ENCODE data around the gene TSPEAR. TPM values are rescaled to one million over a fixed set of nuclear protein-coding genes. Genes with fewer than 3 reads are reported as not detected.

The TSPEAR gene
- total RNA-seq, 2 experiments from 2014 or later = not detected

DNA sequence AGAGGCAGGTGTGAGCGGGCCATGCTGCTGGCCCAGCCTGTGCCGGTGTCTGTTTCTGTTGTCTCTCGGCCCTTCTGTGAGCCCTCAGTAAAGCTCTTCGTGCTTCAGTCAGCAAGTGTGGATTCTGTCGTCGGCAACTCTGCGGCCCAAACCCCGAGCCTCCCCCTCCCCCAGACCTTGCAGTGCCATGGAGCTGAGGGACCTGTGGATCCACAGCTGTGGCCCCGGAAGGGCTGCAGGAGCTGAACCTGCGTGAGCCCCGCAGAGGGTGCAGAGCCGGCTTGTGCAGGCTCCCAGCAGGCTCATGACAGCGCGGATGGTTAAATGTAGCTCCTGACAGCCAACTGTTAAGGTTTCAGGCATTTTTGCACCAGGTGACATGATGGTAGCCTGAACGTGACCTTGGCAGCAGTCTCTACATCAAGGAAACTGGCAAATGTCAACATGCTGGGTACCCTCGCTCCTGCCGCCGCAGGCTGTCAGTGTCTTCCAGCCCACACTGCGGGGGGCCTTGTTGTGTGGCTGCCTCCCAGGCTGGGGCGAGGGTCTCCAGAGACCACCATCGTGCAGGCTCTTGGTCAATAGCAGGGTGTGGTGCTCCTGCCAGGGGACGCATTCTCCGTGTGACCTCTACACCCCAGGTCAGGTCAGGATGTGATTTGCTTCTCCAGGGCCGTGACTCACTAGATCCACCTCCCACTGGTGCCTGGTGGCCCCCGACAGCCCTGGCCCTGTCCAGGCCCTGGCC lies 249.1 kb downstream of the TSPEAR start:
- intact Hi-C loops (cut with micrococcal nuclease; ENCODE audit: unreplicated experiment) = no loop called here
- Histone ChIP-seq H3K4me3 (ENCODE audit: low read depth, low read length, poor library complexity, severe bottlenecking) (no peak overlapping the region), H3K4me1 (ENCODE audit: insufficient read depth, low read length, poor library complexity, severe bottlenecking) (no peaks in the 10 kb centered on the region), H3K27ac (ENCODE audit: low read depth, low read length, poor library complexity, severe bottlenecking) (no peak overlapping the region), H3K9me2 (ENCODE audit: insufficient read depth, low read length) (no peaks in the 10 kb centered on the region), H3K79me2 (ENCODE audit: insufficient read depth, low read depth, low read length) (no peaks in the 10 kb centered on the region), H3K9me3 (ENCODE audit: low read length) (no peaks in the 10 kb centered on the region), H2AFZ (ENCODE audit: low read length) (no peak overlapping the region), H4K20me1 (ENCODE audit: insufficient read depth, low read length) (no peaks in the 10 kb centered on the region), H3K4me2 (ENCODE audit: low read length) (no peak overlapping the region), H3K36me3 (ENCODE audit: insufficient read depth, low read length) (no peaks in the 10 kb centered on the region)
- no peak for DNase-seq (ENCODE audit: low spot score)
- ChIA-PET POLR2A (no interaction called here), CTCF (ENCODE audit: unreplicated experiment) (no interaction called here)
- BruUV-seq (replicated peaks) = no TSS peak
- no peak for TF ChIP-seq EZH2phosphoT487 (IDR thresholded peaks at IDR 0.05; ENCODE audit: borderline replicate concordance, low read depth, low read length)
- TF ChIP-seq, protein P1, sequence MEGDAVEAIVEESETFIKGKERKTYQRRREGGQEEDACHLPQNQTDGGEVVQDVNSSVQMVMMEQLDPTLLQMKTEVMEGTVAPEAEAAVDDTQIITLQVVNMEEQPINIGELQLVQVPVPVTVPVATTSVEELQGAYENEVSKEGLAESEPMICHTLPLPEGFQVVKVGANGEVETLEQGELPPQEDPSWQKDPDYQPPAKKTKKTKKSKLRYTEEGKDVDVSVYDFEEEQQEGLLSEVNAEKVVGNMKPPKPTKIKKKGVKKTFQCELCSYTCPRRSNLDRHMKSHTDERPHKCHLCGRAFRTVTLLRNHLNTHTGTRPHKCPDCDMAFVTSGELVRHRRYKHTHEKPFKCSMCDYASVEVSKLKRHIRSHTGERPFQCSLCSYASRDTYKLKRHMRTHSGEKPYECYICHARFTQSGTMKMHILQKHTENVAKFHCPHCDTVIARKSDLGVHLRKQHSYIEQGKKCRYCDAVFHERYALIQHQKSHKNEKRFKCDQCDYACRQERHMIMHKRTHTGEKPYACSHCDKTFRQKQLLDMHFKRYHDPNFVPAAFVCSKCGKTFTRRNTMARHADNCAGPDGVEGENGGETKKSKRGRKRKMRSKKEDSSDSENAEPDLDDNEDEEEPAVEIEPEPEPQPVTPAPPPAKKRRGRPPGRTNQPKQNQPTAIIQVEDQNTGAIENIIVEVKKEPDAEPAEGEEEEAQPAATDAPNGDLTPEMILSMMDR (conservative IDR thresholded peaks at IDR 0.05; ENCODE audit: low read length) = no peak

DNA sequence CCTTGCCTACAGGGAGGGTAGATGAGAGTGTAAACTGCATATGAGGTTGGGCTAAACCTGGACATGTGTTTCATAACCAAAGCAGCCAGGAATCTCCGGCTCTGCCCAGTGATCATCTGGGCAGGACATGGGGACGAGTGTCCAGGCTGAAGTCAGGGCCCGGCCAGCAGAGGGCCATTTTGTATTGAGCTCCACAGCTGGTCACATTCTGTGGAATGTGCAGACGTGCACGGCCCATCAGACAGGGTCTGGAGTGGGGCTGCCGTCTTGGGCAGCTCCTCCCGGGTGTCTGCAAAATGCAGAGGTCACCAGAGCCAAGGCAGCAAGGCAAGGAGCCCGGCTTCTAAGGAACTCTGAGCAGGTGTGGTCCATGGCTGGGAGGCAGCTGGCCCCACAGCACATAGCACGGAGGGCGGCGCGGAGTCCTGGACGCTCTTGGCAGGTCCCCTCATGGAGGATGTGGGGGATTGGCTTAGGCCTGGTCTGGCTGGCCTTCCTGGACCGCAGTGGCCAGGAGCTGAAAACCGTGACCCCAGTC lies 249.8 kb downstream of the TSPEAR start:
- Histone ChIP-seq H2AFZ (ENCODE audit: low read length) (no peak overlapping the region), H4K20me1 (ENCODE audit: insufficient read depth, low read length) (no peaks in the 10 kb centered on the region), H3K9me2 (ENCODE audit: insufficient read depth, low read length) (no peaks in the 10 kb centered on the region), H3K36me3 (ENCODE audit: insufficient read depth, low read length) (no peaks in the 10 kb centered on the region), H3K4me3 (ENCODE audit: low read depth, low read length, poor library complexity, severe bottlenecking) (no peak overlapping the region), H3K4me2 (ENCODE audit: low read length) (no peak overlapping the region), H3K27ac (ENCODE audit: low read depth, low read length, poor library complexity, severe bottlenecking) (no peak overlapping the region), H3K79me2 (ENCODE audit: insufficient read depth, low read depth, low read length) (no peaks in the 10 kb centered on the region), H3K9me3 (ENCODE audit: low read length) (no peaks in the 10 kb centered on the region), H3K4me1 (ENCODE audit: insufficient read depth, low read length, poor library complexity, severe bottlenecking) (no peaks in the 10 kb centered on the region)
- no peak for DNase-seq (ENCODE audit: low spot score)
- TF ChIP-seq, protein P1 (conservative IDR thresholded peaks at IDR 0.05; ENCODE audit: low read length) = no peak
- TF ChIP-seq EZH2phosphoT487 (IDR thresholded peaks at IDR 0.05; ENCODE audit: borderline replicate concordance, low read depth, low read length) = no peak
- ChIA-PET POLR2A (no interaction called here), CTCF (ENCODE audit: unreplicated experiment) (no interaction called here)
- BruUV-seq (replicated peaks) = no TSS peak
- intact Hi-C loops (cut with micrococcal nuclease; ENCODE audit: unreplicated experiment) = no loop called here

DNA sequence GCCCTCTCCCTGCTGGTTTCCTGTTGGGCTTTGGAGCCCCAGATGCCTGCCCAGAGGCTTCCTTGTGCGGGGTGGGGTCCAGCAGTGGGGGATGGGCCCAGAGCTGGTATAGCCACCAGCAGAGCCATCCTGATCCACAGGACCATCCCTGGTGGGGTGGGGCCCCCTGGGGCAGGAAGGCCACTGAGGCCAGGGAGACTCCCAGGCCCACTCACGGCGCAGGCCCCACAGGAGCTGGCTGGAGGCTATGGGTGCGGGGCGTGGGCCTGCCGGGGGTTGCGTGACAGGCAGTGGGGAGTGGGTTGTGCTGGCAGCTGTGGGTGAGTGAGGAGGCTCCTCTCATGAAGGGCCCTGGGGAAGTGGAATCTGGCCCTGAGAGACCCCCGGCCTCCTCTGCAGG lies 250.4 kb downstream of the TSPEAR start:
- H3K4me1 ChIP-seq (ENCODE audit: insufficient read depth, low read length, poor library complexity, severe bottlenecking) = no peaks in the 10 kb centered on the region
- ChIA-PET POLR2A (no interaction called here), CTCF (ENCODE audit: unreplicated experiment) (no interaction called here)
- no peaks in the 10 kb centered on the region for H3K9me3 ChIP-seq (ENCODE audit: low read length)
- no peaks in the 10 kb centered on the region for H3K79me2 ChIP-seq (ENCODE audit: insufficient read depth, low read depth, low read length)
- H3K27ac ChIP-seq (ENCODE audit: low read depth, low read length, poor library complexity, severe bottlenecking) = no peak overlapping the region
- intact Hi-C loops (cut with micrococcal nuclease; ENCODE audit: unreplicated experiment) = no loop called here
- BruUV-seq (replicated peaks) = no TSS peak
- no peaks in the 10 kb centered on the region for H4K20me1 ChIP-seq (ENCODE audit: insufficient read depth, low read length)
- no peak overlapping the region for H3K4me2 ChIP-seq (ENCODE audit: low read length)
- no peak overlapping the region for H2AFZ ChIP-seq (ENCODE audit: low read length)
- no peaks in the 10 kb centered on the region for H3K36me3 ChIP-seq (ENCODE audit: insufficient read depth, low read length)
- no peak for DNase-seq (ENCODE audit: low spot score)
- TF ChIP-seq, protein P1 (conservative IDR thresholded peaks at IDR 0.05; ENCODE audit: low read length) = no peak
- no peak for TF ChIP-seq EZH2phosphoT487 (IDR thresholded peaks at IDR 0.05; ENCODE audit: borderline replicate concordance, low read depth, low read length)
- H3K9me2 ChIP-seq (ENCODE audit: insufficient read depth, low read length) = no peaks in the 10 kb centered on the region
- no peak overlapping the region for H3K4me3 ChIP-seq (ENCODE audit: low read depth, low read length, poor library complexity, severe bottlenecking)

Data from OCI-LY7 (cell line).